CD4-positive, alpha-beta T cell treated with Interleukin-21 for 1 hour (primary cell): ENCODE results near the gene SCN1B.
"Not testable (repeated sequence)": the region's sequence is repeated elsewhere in the genome, so short reads cannot be mapped to it uniquely, and the experiment has no call there.

ENCODE experiments used
- DNase-seq: peaks from one replicate; pipeline ENCODE4 v3.0.0-alpha.2; 2020

SCN1B gene

GRCh38 chr19:35030257-35031071, at the start of gene SCN1B:
Gene SCN1B (plus strand): TSS chr19:35030470. CDS start chr19:35030821, 351 bp downstream.
- peak; percentile 55 for DNase-seq

GRCh38 chr19:34982275-34982674, 48.0 kb upstream of the SCN1B start:
- DNase-seq = no peak

DNA sequence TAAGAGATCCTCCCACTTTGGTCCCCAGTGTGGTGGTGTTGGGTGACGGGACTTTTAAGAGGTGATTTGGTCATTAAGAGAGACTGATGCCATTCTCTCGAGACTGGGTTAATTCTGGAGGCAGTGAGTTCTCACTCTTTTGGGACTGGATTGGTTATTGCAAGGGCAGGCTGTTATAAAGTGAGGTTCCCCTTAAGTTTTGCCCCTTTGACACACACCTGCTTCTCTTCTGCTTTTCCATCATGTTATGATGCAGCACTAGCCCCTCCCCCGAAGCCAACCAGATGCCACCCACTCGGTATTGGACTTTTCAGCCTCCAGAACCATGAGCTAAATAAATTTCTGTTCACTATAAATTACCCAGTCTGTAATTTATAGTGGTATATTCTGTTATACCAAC, 46.5 kb upstream of the SCN1B start:
- DNase-seq = no peak

- DNase-seq = no peak
Measured at GRCh38 chr19:34984287-34984686, 46.0 kb upstream of the SCN1B start.

GRCh38 chr19:34985249-34986022, 44.8 kb upstream of the SCN1B start:
- DNase-seq = no peak

DNA sequence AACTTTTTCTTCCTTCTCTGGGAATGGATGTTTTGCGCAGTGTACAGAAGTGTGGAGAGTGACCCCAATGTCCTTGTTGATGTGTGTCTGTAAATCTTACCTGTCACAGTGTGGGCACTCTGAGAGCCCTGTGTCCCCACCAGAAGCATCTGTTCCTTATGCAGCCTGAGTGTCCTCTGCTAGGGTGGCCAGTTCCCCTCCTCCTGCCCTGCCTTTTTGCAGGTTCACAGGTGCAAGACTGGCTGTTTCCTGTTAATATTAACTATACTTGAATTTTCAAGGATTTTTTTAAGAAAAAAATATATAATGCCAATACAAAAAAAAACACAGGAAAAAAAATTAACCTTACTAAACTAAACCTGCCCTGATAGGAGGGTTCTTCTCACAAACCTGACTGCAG, 42.2 kb upstream of the SCN1B start:
- no peak for DNase-seq

DNA sequence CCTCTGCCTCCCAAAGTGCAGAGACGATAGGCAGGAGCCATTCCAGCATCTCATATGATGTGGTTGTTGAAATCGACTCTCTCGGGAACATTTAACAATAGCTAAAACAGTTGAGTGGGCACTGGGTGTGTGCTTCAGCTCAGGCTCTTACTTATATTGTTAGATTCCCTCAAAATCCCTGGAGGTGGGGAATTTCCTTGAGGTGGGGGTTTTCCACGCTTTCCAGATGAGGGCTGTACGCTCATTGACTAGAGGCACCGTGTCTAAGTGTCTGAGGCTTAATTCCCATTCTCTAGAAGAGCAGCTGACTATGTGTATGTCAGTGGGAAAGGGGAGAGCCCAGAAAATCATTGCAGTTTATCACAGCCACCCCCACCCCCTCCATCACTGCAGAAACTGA, 41.0 kb upstream of the SCN1B start:
- DNase-seq = no peak

GRCh38 chr19:34990578-34991192, 39.6 kb upstream of the SCN1B start:
- no peak for DNase-seq

- DNase-seq = no peak
Measured at GRCh38 chr19:34991542-34992333, 38.5 kb upstream of the SCN1B start.

DNA sequence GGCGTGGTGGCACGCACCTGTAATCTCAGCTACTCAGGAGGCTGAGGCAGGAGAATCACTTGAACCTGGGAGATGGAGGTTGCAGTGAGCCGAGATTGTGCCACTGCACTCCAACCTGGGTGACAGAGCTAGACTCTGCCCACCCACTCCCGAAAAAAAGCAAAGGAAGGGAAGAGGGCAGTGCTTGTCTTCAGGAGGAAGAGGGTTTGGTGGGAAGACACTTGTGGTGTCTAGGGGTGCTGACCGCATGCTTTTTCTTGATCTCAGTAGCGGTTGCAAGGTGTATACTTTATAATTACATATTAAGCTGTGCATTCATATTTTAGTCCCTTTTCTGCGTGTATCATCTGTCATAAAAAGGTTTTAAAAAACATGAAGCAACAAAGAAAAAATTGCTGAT, 37.7 kb upstream of the SCN1B start:
- DNase-seq = not testable (repeated sequence)

- no peak for DNase-seq
Measured at GRCh38 chr19:34994286-34994642, 36.0 kb upstream of the SCN1B start.

GRCh38 chr19:34994643-34995541, 35.4 kb upstream of the SCN1B start:
- DNase-seq = no peak

- DNase-seq = no peak
Measured at GRCh38 chr19:34995551-34995950, 34.7 kb upstream of the SCN1B start.

DNA sequence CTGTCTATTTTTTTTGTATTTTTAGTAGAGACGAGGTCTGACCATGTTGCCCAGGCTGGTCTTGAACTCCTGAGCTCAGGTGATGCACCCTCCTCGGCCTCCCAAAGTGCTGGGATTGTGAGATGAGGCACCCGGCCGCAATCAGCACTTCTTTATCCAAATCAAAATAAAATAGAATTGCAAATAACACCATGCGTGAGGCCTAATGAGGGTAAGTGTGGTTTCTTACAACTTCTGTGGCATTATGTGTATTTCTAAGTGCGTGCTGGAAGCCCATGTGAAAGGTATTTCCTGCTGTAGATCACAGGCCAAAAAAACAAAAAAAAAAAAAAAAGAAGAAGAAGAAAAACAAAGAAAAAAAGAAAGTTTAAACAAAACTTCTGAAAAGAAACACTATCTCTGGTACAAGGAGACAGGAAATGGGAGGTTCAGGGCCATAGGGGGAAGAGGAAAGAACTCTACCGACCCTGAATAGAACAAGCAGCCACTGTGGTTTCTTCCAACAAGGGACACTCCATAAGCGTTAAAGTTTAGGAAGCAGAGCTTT, 33.1 kb upstream of the SCN1B start:
- peak; percentile 48 for DNase-seq

DNA sequence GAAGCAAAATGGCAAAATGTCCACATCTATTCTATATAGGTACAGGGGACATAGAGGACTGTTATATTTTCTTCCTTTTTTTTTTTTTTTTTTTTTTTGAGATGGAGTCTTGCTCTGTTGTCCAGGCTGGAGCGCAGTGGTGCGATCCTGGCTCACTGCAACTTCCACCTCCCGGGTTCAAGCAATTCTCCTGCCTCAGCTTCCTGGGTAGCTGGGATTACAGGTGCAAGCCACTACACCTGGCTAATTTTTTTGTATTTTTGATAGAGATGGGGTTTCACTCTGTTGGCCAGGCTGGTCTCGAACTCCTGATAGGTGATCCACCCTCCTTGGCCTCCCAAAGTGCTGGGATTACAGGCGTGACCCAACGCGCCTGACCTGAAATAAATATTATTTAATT, 32.0 kb upstream of the SCN1B start:
- DNase-seq = not testable (repeated sequence)

- no peak for DNase-seq
Measured at GRCh38 chr19:34998777-34999497, 31.3 kb upstream of the SCN1B start.

DNA sequence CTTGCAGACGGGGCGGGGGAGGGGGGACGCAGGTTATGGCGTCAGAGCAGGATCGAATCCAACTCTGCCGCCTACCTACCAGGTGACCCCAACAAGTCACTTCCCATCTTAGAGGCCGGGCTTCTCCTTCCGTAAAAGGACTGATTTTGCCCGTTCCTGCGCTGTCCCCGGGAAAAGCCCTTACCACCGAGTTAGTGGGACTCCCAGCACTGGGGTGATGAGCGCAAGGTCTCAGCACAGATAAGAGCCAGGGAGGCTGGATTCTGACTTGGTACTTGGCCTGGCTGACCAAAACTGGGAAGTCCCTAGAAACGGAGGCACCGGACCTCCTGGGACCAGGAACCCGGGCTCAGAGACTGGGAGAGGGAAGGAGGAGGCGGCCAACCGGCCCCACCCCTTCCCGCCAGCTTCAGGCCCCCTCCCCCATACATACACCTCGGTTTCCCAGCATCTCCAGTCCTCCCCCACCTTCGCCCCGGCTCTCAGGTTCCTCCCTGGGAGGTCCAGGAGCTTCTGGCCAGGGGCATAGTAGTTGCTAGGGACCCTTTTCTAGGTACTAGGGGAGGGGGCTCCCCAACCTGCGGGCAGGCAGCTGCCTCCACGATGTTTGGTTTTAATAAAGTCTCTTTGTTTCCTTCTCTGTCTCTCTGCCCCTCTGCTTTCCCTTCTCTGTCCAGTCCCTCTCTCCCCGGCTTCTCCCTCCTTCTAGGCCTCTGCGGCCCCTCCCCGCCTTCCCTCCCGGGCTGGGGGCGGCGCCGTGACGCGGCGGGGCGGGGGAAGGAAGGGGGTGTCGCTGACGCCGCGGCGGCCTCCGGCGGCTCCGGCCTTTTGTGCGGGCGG, 30.6 kb upstream of the SCN1B start, which contains the start of gene GRAMD1A:
TSS of gene GRAMD1A (plus strand) at position 826 of the 840 bp plus-strand sequence. CDS start 156 bp downstream, outside the sequence.
- peak; percentile 80 for DNase-seq

- no peak for DNase-seq
Measured at GRCh38 chr19:35000338-35000646, 30.0 kb upstream of the SCN1B start.

GRCh38 chr19:35000647-35001501, 29.4 kb upstream of the SCN1B start:
- DNase-seq = peak; percentile 70
